Stimulated activated CD4-positive, alpha-beta T cell treated with anti-CD3 and anti-CD28 coated beads, Interleukin-1b, Interleukin-23, amount 100 ng/mL, for 48 hours (primary cell): ENCODE results near the gene CTXN2.

Experiments
- DNase-seq: peaks from one replicate; pipeline ENCODE4 v3.0.0-alpha.2; 2020

Gene CTXN2

DNA sequence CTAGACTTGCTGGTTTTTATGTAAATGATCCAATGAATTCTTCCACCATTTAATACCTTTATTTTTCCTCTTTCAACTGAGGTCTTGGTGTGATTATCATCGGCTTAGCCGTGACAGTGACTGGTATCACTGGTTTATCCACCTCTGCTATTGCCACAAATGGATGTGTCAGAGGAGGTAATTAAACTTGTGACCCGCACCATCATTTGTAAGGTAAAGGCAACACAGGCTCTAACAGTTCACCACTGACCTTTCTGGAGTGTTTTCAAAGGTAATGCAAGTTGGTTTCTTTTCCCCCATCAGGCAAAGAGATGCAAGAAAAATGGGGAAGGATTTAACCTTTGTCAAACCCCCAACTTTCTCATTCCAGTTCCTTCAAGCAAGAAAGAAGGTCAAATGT is 34.3 kb downstream of the CTXN2 start:
- no peak for DNase-seq

- no peak for DNase-seq
These were observed 39.0 kb downstream of the CTXN2 start for GRCh38 chr15:48230498-48230897.

DNA sequence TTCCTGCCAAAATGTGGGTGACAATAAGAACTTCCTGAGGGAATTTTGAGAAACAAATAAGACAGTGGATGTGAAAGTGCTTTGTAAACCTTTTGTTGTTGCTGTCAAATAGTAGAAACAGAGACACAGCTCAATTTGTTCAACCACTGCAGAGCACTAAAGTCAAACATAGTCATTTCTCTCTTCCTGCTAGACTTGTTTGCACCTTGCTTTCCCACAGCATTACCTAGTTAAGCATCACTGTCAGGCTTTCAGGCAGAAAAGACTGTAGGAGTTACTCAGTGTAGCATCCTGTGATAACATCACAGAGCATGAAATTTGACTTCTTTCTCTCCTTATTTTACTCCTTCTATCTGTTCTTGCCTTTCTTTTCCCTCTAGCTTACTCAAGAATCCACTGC is 41.8 kb downstream of the CTXN2 start:
- DNase-seq: no peak

DNA sequence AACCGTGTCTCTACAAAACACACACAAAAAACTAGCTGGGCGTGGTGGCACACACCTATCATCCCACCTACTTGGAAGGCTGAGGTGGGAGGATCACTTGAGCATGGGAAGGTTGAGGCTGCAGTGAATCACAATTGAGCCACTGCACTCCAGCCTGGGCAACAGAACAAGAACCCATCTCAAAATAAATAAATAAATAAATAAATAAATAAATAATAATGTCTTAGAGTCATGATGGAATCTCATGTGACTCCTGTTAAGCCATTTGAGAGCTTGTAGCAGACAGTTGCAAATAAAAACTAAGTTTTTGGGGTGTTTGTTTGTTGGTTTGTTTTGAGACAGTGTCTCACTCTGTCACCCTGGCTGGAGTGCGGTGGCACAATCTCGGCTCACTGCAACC is 47.9 kb downstream of the CTXN2 start:
- no peak for DNase-seq

DNA sequence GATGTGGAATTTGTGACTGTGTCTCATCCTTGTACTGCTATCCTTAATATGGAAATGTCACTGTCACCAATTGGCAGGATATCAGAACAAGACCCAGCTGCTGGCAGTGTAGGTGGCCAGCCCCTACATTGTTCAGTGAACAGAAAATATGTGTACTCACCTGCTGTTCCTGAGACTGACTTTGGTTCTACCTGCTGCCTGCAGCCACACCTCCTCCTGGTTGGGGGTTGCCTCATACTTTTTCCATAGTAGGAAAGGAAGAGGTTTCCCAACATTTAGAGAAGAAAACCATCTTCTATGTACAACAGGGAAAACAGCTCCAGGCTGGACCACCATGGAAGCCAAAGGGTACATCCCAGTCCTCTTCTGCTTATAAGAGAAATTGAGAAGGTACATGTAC is 50.5 kb downstream of the CTXN2 start:
- DNase-seq: no peak

GRCh38 chr15:48242535-48242934 is 51.1 kb downstream of the CTXN2 start:
- no peak for DNase-seq

DNA sequence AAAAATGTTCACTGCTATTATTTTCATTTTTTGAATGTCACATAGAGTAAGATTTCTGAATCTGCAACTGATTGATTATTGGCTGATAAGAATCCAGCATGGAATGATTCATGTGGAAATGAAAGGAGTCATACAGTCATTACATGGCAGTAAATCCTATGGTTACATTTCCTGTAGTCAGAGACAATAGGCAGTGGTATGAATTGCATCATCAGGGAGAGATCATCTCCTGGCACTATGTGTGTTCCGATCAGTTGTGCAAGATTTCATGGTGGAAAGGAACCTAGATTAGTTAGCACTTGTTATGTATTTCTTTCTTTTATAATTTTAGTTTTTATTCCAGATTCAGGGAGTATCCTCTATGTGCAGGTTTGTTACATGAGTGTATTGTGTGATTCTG is 53.5 kb downstream of the CTXN2 start:
- no peak for DNase-seq

DNA sequence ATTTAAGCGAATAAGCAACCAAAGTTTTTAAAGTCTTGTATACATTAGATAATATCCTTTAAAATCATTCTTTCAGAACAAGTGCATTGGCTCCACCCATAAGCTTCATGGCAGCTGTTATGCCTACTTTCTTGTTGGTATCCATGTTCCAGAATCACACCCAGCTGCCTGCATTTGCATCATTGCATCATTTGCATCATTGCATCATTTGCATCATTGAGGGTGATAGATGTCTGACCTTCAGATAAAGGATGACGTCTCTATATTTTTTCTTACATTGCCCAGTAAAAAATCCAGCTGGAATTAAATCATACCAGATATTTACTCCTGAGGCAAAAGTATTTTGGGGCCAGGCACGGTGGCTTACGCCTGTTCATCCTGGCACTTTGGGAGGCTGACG is 56.9 kb downstream of the CTXN2 start:
- DNase-seq: no peak

DNA sequence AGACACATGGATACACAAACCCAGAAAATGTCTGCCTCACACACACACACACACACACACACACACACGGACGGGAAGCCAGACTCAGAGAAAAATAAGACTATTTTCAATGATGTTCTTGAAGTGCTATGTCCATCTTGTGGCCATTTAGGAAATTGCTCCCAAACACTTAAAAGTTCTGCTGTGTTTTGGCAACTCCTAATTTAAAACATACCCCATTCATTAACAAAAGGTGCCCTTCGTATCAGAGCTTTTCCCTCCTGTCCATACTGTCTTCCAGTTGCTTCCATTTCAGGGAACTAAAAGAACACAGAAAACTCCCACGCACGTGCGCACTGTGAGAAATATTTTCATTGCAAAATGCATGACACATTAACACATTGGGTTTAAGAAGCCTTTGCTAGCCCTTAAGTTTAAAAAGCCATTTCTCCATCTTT is 59.2 kb downstream of the CTXN2 start:
- no peak for DNase-seq

GRCh38 chr15:48253172-48253571 is 61.7 kb downstream of the CTXN2 start:
- DNase-seq: no peak
